ENCODE data around the gene CASKIN1.
A peak's percentile ranks its signal among the peaks of the same experiment; 100 is the strongest.

CASKIN1 gene

DNA sequence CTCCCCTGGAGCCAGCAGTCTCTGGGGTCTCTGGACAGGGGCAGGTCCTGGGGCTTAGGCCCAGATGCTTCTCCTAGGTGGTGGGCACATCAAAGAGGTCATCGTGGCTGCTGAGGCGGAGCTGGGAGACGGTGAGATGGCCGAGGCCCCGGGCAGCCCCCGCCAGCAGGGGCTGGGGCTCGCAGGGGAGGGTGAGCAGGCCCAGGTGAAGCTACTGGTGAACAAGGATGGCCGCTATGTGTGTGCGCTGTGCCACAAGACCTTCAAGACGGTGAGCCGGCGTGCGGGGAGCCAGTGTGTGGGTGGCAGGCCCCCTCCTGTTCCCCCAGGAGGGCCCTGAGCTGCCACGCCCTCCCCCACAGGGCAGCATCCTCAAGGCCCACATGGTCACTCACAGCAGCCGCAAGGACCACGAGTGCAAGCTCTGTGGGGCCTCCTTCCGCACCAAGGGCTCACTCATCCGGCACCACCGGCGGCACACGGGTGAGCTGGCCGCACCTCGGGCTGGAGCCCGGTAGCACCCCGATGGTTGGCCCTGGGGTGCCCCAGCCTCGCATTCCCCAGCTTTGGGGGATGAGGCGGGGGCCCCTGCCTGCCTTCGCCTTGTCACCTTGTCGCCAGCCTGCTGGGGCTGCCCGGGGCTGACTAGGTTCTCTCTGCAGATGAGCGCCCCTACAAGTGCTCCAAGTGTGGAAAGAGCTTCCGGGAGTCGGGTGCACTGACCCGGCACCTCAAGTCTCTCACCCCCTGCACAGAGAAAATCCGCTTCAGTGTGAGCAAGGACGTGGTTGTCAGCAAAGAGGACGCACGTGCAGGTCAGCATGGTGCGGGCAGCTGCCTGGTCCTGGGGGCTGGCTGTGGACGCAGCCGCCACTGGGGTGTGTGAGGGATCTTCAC lies 35.9 kb upstream of the CASKIN1 start:
- DNase-seq, result no peak

DNA sequence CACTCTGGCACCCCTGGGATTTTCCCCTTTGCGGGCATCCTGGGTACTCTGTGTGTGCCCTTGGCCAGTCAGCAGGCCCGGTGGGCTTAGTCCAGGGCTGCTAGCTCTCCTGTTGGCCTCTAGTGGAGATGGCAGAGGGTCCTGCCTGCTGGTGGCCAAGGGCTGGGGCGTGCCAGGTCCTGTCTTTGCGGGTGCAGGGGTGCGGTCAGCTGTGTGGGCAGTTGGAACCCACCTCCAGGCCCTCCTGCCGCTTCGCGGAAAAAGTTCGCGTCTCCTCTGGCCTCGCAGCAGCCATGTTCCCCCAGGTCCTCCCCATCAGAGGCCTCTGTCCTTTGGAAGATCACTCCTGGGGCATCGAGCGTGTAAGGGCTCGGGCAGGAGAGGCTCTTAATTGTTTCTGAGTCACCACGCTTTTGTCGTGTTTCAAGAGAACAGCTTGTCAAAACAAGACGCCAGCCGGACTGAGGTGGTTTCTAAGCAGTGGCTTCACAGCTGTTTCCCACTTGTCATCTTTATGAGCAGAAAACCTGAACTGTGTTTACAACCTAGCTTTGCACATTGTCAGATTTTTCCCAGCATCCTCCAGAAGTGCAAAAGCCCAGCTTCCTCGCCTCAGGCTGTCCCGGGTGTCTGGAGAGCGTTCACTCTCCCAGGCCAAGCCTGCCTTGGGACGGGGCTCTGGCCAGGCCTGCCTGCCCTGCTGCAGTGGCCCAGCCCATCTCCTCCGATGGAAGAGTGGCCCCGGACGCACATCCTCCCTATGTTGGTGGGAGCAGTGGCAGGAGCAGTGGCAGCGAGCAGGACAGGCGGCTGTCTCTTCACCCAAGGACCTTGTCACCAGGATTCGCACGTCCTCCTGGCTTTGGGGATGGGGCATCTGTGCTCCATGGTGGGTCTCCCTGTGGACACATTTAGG lies 34.9 kb upstream of the CASKIN1 start:
- DNase-seq, result no peak

- no peak for DNase-seq
These were observed 34.0 kb upstream of the CASKIN1 start for GRCh38 chr16:2230376-2230775.

- DNase-seq, result no peak
These were observed 33.3 kb upstream of the CASKIN1 start for GRCh38 chr16:2229632-2230250.

DNA sequence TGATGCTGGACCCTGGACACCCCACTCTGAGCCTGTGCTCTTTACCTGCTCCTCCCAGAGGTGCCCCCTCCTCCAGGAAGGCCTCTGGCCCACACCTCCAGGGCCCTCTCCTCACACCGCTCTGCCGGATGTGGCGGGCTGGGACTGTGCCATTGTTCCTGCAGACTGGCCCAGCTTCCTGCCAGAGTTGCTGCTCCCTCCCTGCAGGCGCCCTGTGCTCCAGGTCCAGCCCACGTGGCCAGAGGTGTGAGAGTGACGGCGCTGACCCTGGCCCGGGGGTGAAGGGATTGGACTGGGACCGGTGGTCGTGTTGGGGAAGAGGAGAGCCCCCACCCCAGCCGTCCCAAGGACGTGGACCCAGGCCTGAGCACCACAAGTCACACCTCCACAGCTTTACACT lies 32.7 kb upstream of the CASKIN1 start:
- DNase-seq, result no peak

DNA sequence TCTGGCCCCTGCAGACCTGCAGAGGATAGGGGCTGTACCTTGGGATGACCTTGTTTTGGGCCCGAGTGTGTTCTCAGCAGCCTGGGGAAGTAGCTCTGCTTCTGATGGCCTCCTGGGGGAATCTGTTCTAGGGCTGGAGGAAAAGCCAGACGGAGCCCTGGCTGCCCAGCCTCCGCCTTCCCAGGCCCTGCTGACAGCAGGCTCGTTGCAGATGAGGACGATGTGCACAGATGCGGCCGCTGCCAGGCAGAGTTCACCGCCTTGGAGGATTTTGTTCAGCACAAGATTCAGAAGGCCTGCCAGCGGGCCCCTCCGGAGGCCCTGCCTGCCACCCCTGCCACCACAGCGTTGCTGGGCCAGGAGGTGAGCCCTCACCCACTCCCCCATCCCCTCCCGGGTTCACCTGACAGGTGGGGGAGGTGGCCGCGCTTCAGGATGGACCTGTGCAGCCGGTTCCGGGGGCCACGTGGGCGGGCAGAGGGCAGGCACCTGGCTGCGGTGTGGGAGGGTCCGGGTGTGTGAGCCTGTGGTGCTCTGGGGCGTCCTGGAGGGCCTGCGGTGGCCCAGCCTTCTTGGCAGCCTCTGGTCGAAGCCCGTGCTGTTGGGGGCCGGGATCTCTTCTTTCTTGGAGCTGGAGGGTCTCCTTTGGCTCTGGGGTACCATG lies 31.9 kb upstream of the CASKIN1 start:
- DNase-seq, result no peak

- DNase-seq, result no peak
These were observed 30.5 kb upstream of the CASKIN1 start for GRCh38 chr16:2226918-2227317.

GRCh38 chr16:2226245-2226793 lies 29.9 kb upstream of the CASKIN1 start:
- no peak for DNase-seq

DNA sequence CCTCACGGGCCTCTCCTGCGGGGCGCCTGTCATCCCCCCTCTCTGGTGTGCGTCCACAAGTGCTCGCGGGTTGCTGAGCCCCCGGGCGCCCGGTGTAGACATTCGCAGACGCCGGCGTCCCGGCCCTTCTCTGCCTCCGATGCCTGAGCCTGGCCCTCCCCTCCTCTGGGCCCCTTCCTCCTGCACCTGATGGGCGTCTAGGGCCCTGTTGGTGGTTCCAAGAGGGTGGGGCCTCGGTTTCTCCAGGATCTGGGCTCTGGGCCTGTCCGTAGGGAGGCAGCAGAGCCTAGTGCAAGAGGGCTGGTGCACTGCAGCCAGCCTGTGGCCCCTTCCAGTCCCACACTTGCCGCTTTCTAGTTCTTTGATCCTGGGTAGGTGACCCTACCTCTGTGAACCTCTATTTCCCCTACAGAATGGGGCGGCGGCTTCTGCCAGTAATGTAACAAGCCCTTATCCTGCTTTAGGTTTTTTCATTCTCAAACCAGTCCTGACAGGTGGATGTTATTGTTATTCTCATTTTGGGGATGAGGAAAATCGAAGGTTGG lies 27.6 kb upstream of the CASKIN1 start:
- DNase-seq, result peak; percentile 38

GRCh38 chr16:2223221-2223941 lies 27.0 kb upstream of the CASKIN1 start, which contains the start of gene E4F1:
TSS of gene E4F1 (plus strand) at chr16:2223591. CDS start at chr16:2223614, 23 bp downstream.
- DNase-seq, result peak; percentile 100

DNA sequence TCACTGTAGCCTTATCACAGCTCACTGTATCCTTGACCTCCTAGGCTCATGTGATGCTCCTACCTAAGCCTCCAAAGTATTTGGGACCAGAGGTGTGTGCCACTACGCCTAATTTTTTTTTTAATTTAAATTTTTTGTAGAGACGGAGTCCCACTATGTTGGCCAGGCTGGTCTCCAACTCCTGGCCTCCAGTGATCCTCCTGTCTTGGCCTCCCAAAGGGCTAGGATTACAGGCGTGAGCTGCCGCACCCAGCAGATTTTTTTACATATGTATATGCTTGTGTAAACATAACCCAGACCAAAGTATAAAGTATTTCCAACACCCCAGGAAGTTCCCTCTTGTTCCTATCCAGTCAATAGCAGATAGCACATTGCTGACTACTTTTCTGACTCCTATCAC lies 19.9 kb upstream of the CASKIN1 start:
- DNase-seq, result no peak

DNA sequence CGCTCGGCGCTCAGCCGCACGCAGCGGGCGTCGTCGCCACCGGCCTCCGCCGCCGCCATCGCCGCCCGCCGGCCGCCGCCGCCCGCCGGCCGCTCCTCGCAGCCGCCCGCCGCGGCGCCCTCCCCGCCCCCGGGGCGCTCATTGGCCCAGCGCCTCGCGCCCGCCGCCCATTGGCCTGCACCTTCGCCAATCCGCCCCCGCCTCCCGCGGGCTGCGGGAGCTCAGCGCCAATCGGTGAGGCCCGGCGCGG lies 18.2 kb upstream of the CASKIN1 start, which contains the start of gene PGP:
Gene PGP (minus strand): TSS at position 122 of the 250 bp plus-strand sequence. CDS start 63 bp downstream, at position 59.
- no peak for DNase-seq

GRCh38 chr16:2213817-2214718 lies 17.7 kb upstream of the CASKIN1 start:
- DNase-seq, result peak; percentile 25

DNA sequence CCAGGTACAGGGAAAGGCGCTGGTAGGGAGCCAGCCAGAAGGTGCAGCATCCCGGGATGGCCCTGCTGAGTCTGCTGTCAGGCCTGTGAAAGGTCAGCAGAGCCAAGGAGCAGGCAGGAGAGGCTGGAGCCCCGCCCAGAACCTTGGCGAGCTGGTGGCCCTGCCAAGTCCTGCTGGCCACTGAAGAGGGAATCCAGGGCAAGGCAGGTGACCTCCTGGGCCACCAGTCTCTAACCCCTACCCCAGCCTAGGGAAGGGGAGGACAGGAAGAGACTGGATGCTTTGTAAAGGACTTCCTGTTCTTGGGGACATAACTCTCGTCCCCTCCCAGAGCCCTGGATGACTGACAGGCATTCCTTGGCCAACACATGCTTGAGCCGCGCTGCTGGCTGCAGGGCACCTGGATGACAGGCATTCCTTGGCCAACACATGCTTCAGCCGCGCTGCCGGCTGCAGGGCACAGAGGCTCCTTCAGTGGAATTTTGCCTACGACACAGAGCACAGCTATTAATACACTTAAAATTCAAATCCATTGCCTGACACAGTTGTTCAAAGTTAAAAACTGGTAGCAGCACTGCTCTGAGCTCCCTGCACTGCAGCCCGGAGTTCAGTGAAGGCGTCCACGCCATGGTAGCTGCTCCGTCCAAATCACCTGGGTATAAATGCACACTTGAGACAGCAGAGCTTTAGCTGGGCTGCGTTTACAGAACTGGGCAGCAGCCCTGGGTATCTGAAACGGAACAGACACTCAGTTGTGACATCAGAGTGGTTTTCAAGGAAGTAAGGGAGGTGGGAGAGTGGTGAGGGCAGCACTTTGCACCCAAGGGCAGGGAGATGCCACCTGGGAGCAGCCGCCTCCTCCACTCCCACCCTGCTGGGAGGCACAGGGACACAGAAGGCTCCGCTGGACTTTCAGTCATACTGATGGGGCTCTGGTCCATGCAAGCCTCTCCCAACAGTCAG lies 16.2 kb upstream of the CASKIN1 start:
- DNase-seq, result no peak

DNA sequence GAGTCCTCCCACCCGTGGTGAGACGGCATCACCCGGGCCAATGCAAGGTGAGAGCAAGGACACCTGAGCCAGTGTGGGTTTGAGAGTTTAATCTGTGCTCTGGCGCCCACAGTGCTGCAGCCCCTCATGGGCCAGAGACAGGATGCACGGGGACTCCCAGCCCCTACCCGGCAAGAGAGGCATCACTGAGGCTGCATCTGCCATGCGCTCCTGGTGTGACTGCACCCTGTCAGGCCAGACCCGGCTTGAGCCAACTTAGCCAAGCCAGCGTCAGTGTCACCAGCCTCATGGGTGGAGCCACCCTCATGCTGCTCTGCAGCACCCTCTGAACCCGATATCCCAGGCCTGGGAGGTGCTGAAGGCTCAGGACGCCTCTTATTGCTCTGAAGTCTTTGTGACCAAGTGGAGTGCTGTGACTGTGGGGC lies 15.5 kb upstream of the CASKIN1 start:
- no peak for DNase-seq

DNA sequence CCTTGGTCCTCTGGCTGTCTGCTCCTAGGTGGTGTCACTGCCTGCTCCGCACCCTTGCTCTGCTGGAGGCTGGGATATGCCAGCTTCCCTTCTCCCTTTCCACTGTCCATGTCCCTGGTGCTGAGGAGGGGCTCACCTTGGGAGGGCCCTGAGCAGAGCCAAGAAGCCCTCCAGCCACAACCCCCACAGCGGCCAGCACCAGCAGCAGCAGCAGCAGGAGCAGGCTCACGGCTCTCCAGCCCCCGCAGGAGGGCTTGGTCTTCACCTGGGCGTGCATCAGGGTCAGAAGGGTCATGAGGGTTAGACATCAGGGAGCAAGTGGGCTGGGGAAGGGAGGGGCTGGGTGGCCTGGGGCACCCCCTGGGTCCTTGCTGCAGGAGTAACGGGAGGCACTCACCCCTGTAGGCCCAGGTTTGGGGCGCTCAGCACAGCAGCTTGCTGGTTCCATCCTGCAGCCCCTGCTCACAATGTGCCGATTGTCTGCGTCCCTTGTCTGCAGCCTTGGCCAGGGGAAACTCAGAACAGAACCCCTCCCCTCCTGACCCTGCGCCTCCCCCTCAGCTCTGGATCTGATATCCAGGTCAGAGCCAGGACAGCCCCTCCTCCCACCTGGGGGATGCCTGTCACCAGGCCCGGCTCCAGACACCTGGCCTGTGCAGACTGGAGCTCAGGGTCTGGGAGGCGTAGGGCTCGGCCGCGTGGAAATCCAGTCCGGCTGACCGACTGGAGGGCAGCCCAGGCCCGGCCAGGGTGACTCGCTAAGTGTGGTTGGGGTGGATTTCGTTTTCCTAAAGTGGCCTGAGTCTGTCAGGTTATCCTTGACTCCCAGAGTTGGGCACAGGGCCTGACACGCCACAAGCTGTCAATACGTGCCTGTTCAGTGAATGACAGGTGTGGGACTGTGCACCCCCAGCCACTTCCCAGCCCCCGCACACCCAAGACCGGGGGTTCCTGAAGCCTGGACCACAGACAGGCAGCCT lies 14.3 kb upstream of the CASKIN1 start, which contains the start of gene BRICD5:
Gene BRICD5 (minus strand): TSS at position 478 of the 980 bp plus-strand sequence. CDS start 30 bp downstream, at position 448.
- no peak for DNase-seq

- no peak for DNase-seq
These were observed 13.6 kb upstream of the CASKIN1 start for GRCh38 chr16:2210009-2210332.

All from stimulated activated CD4-positive, alpha-beta T cell treated with anti-CD3 and anti-CD28 coated beads, Interleukin-4, amount 100 ng/mL, for 1 hour (primary cell).